Measurements from ENCODE around the gene HELZ.

The HELZ gene

GRCh38 chr17:67183531-67183930 is 61.5 kb downstream of the HELZ start:
- TF ChIP-seq, protein P1, sequence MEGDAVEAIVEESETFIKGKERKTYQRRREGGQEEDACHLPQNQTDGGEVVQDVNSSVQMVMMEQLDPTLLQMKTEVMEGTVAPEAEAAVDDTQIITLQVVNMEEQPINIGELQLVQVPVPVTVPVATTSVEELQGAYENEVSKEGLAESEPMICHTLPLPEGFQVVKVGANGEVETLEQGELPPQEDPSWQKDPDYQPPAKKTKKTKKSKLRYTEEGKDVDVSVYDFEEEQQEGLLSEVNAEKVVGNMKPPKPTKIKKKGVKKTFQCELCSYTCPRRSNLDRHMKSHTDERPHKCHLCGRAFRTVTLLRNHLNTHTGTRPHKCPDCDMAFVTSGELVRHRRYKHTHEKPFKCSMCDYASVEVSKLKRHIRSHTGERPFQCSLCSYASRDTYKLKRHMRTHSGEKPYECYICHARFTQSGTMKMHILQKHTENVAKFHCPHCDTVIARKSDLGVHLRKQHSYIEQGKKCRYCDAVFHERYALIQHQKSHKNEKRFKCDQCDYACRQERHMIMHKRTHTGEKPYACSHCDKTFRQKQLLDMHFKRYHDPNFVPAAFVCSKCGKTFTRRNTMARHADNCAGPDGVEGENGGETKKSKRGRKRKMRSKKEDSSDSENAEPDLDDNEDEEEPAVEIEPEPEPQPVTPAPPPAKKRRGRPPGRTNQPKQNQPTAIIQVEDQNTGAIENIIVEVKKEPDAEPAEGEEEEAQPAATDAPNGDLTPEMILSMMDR (IDR thresholded peaks at IDR 0.05; ENCODE audit: low read depth, low read length) = no peak
- H3K4me3 ChIP-seq (ENCODE audit: low read depth, low read length) = no peak overlapping the region

DNA sequence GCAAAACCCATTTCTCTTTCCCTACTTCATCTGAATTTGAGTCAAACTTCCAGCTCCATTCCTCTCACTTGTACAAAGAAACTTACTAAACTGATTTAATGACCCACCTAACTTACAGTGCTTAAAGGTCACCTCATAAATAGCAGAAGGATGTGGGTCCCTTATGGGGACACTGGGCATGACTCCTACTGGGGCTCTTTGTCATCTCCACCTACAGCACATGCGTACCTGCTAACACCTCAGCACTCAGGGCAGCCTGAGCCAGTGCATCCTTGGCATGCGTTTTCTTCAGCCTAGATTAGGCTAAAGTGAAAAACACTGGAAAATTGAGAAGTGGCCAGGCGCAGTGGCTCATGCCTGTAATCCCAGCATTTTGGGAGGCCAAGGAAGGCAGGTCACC is 63.2 kb downstream of the HELZ start:
- no peak overlapping the region for H3K4me3 ChIP-seq (ENCODE audit: low read depth, low read length)
- TF ChIP-seq, protein P1 (IDR thresholded peaks at IDR 0.05; ENCODE audit: low read depth, low read length) = no peak

DNA sequence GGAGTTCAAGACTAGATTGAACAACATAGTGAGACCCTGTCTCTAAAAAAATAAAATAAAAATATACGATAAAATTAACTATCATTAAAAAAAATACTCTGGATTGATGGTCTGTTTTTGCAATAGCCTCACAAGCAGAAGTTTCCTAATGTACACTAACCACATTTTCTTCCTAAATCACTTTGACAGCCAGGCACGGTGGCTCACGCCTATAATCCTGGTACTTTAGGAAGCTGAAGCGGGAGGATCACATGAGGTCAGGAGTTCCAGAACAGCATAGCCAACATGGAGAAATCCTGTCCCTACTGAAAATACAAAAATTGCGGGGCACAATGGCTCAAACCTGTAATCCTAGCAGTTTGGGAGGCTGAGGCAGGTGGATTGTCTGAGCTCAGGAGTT is 64.7 kb downstream of the HELZ start:
- no peak overlapping the region for H3K4me3 ChIP-seq (ENCODE audit: low read depth, low read length)
- TF ChIP-seq, protein P1 (IDR thresholded peaks at IDR 0.05; ENCODE audit: low read depth, low read length) = no peak

DNA sequence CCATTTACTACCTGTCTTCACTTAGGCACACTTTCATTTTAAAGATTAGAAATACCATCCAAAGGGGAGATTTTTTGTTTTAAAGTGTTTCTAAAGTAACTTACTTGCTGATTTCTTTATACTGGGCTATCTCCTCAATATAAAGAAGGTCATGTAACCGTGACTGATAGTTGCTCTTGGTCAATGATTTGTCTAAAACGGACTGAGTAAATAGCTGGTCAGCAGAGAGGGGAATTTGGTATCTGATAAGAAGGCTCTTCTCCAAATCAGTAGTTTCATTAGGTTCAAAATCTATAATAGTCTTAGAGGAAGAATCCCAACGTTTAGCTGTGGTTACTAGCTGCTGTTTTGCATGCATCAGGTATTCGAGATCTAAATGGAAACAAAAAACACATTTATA is 66.4 kb downstream of the HELZ start:
- H3K4me3 ChIP-seq (ENCODE audit: low read depth, low read length) = no peak overlapping the region
- TF ChIP-seq, protein P1 (IDR thresholded peaks at IDR 0.05; ENCODE audit: low read depth, low read length) = no peak

DNA sequence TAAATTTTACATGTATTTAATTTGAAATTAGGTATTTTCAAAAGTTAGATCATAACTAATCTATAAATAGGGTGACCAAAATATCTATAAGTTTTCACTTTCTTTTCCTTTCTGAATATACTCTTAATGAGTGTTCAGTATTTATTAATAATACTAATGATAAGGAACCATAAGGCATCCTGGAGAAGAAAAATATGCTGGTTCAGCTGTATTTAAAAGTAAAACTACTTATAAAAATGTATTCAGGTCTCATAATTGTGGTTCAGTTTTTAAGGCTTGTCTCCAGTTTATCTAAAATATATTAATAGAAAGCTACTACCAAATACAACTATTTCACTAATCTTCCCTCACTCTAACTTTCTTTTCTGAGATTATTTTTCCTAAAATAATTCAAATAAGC is 67.3 kb downstream of the HELZ start:
- TF ChIP-seq, protein P1 (IDR thresholded peaks at IDR 0.05; ENCODE audit: low read depth, low read length) = no peak
- no peak overlapping the region for H3K4me3 ChIP-seq (ENCODE audit: low read depth, low read length)

DNA sequence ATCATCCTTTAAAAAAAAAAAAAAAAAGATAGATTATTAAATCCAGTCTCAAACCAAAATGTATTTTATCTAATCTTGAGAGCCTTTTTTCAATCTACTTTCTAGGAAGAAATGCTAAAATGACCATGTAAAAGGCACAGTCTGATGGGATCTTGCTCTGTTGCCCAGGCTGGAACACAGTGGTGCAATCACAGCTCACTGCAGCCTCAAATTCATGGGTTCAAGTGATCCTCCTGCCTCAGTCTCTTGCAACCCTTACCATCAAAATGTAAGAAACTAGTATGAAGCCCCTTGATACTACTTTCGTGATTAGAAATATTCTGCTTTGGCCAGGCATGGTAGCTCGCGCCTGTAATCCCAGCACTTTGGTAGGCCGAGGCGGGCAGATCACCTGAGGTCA is 70.8 kb downstream of the HELZ start:
- TF ChIP-seq, protein P1 (IDR thresholded peaks at IDR 0.05; ENCODE audit: low read depth, low read length) = no peak
- no peak overlapping the region for H3K4me3 ChIP-seq (ENCODE audit: low read depth, low read length)

- no peak overlapping the region for H3K4me3 ChIP-seq (ENCODE audit: low read depth, low read length)
- TF ChIP-seq, protein P1 (IDR thresholded peaks at IDR 0.05; ENCODE audit: low read depth, low read length) = no peak
These were observed 73.4 kb downstream of the HELZ start for GRCh38 chr17:67171560-67171959.
